ENCODE measurements around the gene GNAT1. TPM values are rescaled to one million over a fixed set of nuclear protein-coding genes. Genes with fewer than 3 reads are reported as not detected.

Gene GNAT1
- total and polyA plus RNA-seq, 8 donors: not detected

DNA sequence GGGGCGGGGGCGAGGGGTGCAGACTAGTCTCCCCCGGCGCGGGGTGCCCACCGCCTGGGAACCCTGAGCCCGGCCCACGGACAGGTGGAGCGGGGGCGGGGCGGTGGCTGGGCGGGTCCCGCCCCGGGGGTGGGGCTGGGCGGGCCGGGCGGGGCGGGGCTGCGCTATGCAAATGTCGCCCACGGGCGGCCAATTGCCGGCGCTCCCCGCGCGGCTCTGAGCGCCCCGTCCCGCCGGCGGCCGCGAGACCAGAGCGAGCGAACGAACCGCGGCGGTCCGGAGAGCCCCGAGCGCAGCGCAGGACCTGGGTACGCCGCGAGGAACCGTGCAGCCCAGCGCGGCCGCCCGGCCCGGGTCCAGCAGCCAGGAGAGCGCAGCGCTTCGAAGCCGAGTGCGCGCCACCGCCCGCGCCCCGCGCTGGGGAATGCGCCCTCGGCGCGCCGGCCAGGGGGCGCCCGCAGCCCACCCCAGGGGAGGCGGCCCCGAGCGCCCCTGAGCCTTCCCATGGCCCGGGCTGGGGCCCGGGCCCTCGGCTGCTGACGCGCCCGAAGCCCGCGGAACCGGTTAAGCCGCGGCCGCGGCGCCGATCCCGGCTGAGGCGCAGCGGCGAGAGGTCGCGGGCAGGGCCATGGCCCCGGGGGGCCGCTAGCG is 36.4 kb upstream of the GNAT1 start, which contains the start of gene SEMA3F:
TSS of gene SEMA3F (plus strand) at position 485 of the 651 bp plus-strand sequence. CDS start 4,299 bp downstream, outside the sequence.
- no peaks in the 10 kb centered on the region for H3K9me3 ChIP-seq
- H3K27me3 ChIP-seq: no peaks in the 10 kb centered on the region
- 1 to 3% methylated on average over 20 to 98 of the region's 98 CpGs for WGBS, 2 donors
- DNase-seq (peak in 5 of 6 donors; percentile 59 to 86 (median 77)), FAIRE-seq (no peak), ATAC-seq (peak; percentile 88 to 93 (median 90))
- peak within 1 kb of the TSS; percentile 23 to 57 (median 40) for H3K4me3 ChIP-seq
- TF ChIP-seq, protein P1, sequence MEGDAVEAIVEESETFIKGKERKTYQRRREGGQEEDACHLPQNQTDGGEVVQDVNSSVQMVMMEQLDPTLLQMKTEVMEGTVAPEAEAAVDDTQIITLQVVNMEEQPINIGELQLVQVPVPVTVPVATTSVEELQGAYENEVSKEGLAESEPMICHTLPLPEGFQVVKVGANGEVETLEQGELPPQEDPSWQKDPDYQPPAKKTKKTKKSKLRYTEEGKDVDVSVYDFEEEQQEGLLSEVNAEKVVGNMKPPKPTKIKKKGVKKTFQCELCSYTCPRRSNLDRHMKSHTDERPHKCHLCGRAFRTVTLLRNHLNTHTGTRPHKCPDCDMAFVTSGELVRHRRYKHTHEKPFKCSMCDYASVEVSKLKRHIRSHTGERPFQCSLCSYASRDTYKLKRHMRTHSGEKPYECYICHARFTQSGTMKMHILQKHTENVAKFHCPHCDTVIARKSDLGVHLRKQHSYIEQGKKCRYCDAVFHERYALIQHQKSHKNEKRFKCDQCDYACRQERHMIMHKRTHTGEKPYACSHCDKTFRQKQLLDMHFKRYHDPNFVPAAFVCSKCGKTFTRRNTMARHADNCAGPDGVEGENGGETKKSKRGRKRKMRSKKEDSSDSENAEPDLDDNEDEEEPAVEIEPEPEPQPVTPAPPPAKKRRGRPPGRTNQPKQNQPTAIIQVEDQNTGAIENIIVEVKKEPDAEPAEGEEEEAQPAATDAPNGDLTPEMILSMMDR (IDR thresholded peaks at IDR 0.05): no peak
- intact Hi-C loops (cut with DNase I): no loop called here
- H3K36me3 ChIP-seq: no peaks in the 10 kb centered on the region
- H3K4me1 ChIP-seq: peaks cover 0 to 3% (median 0%) of the 10 kb centered on the region in 3 donors
- peak within 1 kb of the TSS in 2 of 4 donors; percentile 58 to 62 for H3K27ac ChIP-seq

DNA sequence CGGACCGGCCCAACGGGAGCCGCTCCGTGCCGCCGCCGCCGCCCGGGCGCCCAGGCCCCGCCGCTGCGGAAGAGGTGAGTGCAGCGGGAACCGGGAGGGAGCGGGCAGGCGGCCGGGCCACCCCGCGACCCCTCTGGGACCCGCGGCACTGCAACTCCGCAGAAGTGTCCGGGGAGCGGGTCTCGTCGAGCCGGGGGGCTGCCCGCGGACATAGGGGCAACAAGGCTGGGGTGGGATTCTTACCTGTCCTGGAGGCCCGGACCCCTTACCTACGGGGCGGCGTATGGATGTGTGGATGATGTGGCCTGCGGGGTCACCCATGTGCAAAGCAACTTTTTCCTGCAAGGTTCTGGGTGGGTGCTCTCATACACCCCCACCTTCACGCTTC is 35.9 kb upstream of the GNAT1 start:
- Histone ChIP-seq H3K27me3 (no peaks in the 10 kb centered on the region), H3K9me3 (no peaks in the 10 kb centered on the region), H3K27ac (peak overlapping the region in 1 of 4 donors; percentile 62), H3K4me1 (peaks cover 0 to 3% (median 0%) of the 10 kb centered on the region in 3 donors), H3K36me3 (no peaks in the 10 kb centered on the region), H3K4me3 (peak overlapping the region; percentile 23 to 57 (median 40))
- ATAC-seq (no peak), FAIRE-seq (no peak), DNase-seq (no peak)
- WGBS, 2 donors: 2 to 6% methylated on average over 17 to 37 of the region's 37 CpGs
- intact Hi-C loops (cut with DNase I): no loop called here
- TF ChIP-seq, protein P1 (IDR thresholded peaks at IDR 0.05): no peak

DNA sequence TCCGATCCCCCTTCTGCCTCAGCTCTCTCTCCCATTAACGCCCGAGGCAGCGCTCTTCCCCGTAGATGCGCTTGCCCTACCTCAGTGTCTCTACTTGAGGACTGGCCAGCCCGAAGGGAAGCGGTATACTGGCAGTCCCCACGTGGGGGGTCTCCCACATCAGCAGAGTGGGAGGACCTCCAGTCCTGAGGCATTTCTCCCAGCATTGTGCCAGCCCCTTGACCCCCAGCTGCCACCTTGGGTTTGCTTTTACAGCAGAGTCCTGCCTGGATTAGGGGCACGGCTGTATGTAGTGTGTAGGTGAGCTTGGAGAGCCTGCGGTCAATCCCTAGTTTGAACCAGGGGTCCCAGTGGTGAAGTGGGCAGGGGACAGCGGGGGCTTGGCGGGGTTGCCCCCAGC is 35.5 kb upstream of the GNAT1 start:
- intact Hi-C loops (cut with DNase I): no loop called here
- Histone ChIP-seq H3K9me3 (no peaks in the 10 kb centered on the region), H3K36me3 (no peaks in the 10 kb centered on the region), H3K27me3 (no peaks in the 10 kb centered on the region), H3K4me3 (peak overlapping the region; percentile 23 to 57 (median 40)), H3K4me1 (peaks cover 0 to 3% (median 0%) of the 10 kb centered on the region in 3 donors), H3K27ac (no peak overlapping the region)
- TF ChIP-seq, protein P1 (IDR thresholded peaks at IDR 0.05): no peak
- ATAC-seq (no peak), DNase-seq (no peak), FAIRE-seq (no peak)
- WGBS, 2 donors: 60 to 67% methylated on average over 13 of the region's 13 CpGs

DNA sequence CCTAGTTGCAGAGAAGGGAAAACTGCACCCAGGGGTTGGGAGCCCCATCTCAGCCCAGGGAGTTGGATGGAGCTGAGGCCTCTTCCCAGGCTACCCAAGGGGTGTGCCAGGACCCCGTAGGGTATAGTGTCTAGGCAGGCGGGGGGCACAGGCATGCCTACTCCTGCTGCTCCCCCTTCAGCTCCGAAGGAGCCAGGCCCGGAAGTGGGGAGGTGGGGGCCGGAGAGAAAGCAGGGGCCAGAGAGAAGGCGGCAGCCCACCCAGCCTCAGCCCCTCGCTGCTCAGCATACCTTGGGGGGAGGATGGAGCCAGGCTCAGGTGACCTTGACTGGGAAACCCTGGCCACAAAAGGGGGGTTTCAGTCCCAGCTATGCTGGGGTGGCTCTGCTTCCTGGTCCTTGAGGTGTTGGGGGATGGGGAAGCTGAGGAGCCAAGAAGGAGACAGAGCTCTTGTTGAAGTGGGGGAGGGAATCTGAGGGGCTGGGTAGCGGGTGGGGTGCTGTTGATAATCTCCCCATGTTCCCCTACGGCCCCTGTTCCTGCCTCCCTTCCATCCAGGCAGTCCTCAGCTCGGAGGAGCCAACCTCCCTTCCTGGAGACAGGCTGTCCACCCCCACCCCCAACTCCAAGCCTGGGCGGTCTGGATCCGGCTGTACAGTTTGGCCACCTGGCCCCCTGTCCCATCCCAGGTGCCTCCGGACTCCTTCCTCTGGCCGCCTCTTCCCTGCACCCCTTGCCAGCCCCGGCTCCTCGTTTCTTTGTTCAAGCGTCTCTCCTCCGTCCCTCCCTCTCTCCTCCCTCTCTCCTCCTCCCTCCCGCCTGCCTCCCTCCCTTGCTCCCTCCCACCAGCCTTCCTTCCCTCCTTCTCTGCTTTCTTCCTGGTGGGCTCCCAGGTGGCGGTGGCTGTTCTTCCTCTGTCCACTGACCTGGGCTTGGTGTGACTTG is 34.6 kb upstream of the GNAT1 start:
- H3K4me3 ChIP-seq: peak overlapping the region in 1 of 4 donors; percentile 57
- FAIRE-seq: no peak
- DNase-seq: no peak
- peaks cover 0 to 3% (median 0%) of the 10 kb centered on the region in 3 donors for H3K4me1 ChIP-seq
- 78 to 80% methylated on average over 20 of the region's 20 CpGs for WGBS, 2 donors
- H3K27ac ChIP-seq: no peak overlapping the region
- H3K27me3 ChIP-seq: no peaks in the 10 kb centered on the region
- no peaks in the 10 kb centered on the region for H3K36me3 ChIP-seq
- intact Hi-C loops (cut with DNase I): no loop called here
- H3K9me3 ChIP-seq: no peaks in the 10 kb centered on the region
- ATAC-seq: no peak
- TF ChIP-seq, protein P1 (IDR thresholded peaks at IDR 0.05): no peak

Data from pancreas (tissue), 10 donors.